Hepatic stellate cell (primary cell): ENCODE data around the gene SUPT4H1.
"Not testable (repeated sequence)": the region's sequence is repeated elsewhere in the genome, so short reads cannot be mapped to it uniquely, and the experiment has no call there.

Experiments
- DNase-seq: peaks from one replicate; pipeline ENCODE4 v3.0.0; 2011; ENCODE audit warnings: low spot score

SUPT4H1 gene

DNA sequence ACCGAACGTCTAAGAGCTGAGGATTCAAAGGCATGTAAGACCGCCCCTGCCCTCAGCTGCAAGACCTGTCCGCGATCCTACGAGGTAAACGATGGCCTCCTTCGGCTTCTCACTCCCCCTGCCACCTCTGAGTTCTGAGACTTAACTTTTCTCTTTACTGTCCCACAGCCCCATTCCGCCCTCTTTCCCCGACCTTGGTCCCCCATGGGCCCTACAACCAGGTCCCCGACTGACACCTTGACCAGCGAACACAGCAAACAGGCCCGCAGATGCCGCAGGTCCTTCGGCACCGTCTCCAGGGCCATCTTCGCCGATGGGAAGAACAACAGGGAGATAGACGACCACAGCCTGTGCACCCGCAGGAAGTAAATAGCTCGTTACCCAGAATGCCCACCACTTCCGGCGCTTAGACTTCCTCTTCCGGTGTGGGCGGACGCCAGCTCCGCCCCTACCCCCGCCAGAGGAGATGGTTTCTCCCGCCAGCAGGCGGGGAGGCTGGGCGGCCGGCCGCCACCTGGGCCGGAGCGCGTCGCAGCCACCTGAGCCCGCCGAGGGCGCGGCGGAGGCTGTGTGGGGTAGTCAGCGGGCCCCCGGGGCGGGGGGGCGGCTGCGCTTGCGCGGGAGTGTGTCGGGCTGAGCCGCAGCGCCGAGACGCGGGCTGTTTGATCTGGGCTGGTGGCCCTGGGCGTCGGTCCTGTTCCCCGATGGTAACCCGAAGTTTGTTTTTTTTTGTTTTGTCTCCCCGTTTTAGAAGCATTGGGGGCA, at the start of gene SUPT4H1:
Gene SUPT4H1, minus strand, starts transcription at position 371 of the 765 bp plus-strand sequence. Its CDS starts 66 bp downstream, at position 305.
- DNase-seq, result peak; percentile 95

DNA sequence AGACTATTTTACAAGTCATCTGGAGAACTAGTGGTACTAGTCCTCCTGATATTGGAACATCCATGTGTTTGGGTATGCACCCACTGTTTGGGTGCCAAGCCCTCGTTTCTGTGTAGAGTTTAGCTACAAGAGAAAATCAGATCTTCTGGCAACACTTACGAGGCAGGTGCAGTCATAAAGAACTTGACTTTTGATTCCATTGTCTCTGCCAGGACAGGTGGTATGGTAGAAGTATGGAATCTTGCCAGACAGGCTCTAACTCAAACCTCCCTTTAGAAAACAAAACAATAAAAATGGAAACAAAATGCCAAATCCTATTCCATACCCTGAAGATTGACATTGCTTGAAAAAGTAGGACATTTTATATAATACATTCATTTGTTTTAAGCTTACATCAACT, 49.3 kb upstream of the SUPT4H1 start:
- no peak for DNase-seq

DNA sequence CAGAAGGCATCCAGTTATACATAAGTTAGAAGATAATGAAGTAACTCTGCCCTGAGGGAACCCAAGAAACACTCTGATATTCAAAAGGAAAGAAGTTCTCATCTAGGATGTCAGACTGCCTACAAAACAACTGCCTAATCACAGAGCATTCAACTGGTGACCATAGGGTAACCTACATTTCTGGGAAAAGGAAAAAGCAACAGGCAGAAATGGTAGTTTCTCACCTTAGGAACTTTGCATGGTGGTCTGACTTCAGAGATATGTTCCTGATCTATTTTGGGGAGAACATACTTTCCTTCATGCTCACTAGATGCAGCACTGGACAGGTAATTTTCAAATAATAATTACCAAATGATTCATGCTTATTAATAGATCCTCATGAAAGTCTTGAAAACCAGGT, 48.8 kb upstream of the SUPT4H1 start:
- DNase-seq, result no peak

DNA sequence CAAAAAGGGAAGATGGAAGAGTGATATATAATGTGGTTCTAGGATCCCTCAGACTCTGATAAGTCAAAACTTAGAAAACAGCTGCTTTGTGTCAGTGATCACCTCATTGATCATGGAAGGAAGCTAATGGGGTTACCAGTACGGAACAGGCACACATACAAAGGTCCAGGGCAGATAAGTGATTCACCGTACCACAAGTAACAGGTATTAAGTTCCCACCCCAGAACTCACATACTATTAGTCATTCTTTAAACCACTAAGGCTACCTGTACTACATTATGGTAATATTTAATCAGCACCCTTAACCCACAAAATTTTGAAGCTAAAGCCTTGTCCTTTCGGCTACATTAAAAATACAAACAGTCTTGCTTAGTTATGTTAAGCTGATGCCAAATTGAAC, 48.0 kb upstream of the SUPT4H1 start:
- DNase-seq, result no peak

DNA sequence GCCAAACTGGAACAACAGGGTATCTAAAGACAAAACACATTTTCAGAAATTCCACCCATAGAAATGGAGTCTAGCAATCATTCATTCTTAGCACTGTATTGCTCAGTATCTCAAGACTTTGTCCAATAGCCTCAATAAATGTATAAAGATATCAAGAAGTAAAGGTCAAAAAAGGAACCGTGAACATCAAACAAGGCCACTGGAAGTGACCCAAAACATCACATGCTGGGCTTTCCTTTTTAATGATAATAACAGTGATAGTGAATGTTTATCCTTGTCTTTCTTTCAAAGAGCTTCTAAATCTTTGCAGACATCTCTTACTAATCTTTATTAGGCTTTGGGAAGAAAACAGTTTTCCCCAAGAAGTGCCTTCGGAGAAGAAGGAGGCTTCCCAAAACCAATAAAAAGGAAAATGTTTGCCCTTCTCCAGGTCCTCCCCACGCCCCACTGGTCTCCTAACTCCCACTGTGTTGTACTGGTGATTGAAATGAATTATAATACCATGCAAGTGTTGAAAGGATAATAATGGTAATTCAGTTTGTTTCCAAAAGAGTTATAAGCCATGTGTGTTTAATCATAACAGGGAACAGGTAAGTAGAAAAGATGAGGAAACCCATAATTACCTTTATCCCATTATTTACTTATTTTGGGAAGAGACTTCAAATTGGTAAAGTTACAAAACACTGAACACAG, 46.7 kb upstream of the SUPT4H1 start:
- DNase-seq, result no peak

DNA sequence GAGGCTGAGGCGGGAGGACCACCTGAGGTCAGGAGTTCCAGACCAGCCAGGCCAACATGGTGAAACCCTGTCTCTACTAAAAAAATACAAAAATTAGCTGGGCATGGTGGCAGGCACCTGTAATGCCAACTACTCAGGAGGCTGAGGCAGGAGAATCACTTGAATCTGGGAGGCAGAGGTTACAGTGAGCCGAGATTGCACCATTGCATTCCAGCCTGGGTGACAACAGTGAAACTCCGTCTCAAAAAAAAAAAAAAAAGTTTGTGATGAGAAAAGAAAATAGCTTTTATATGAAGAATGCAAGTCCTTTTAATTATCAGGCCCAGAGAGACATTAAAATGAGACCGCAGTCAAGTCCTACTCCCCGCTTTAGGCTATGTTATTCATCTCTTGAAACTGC, 45.4 kb upstream of the SUPT4H1 start:
- DNase-seq, result not testable (repeated sequence)

DNA sequence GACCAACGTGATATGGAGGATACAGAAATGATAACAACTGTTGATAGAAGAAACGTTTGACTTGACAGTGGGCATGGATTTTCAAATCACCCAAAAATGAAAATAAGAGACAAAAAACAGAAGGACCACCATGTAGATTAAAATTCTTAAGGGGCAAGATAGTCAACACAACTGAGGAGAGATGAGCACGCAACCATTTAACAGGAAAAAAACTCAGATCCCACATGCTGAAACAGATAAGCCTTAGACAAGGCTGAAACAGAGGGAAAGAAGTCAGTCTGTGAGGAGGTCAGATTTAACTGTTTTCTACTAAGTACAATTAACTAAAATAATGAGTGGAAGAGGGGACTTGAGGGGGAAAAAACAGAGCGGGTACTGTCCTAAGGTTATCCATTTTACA, 44.2 kb upstream of the SUPT4H1 start:
- no peak for DNase-seq

DNA sequence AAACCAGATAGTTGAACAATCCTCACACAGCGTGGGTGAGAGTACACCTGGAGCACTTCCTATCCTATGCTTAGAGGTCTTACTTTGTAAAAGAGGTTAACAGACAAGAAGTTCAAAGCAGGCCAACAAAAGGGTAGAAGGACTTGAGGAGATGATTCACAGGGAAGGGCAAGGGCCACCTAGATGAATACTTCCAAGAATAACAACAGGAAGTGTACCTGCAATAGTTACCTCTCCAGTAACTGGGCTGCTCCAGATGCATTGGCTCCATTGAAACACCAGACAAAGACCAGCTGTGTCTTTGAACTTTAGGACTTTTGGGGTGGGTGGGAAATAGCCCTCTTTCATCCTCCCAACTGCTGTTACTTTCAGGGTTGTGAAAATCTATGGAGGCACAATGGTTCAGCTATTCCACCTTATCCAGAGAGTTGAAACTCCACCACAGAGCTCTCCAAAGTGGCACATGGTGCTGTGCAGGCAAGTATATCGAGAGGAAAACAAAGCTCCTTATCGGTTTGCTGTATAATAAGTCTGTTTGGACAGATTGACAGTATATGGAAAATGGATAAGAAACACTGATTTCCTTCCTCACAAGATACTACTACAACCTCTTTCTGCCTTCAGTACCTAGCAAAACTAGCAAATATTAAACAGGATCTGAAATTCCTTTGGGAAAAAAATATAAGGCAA, 42.7 kb upstream of the SUPT4H1 start:
- no peak for DNase-seq

DNA sequence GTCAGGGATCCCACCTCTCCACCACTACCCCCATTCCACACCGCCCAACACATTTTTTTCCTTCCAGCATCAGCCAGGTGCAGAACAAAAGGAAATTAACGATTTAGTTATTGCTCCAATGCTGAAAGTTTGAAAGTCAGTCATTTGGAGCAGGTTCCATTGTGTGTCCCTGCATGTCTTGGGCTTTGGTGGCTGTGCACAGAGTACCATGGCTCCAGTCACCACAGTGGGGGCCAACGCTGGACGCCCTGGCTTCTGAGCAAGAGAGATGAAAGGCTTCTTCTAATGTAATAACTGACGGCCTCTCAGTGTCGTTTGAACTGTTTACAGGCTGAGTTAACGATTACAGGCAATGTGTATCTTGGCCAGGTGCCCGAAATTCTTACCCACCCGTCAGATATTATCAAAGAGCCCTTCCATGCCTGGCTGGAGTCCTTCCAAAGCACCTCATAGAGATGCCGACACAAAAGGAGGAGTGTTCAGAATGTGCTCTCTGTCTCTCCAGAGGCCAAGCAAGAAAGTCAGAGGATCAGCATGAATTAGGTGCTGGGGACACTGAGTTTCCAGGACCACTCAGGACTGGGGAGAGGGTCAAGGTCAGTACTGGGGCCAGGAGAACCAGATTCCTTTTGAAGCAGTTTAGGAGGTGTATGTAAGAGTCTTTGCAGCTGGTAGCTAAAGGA, 39.4 kb upstream of the SUPT4H1 start:
- DNase-seq, result no peak

DNA sequence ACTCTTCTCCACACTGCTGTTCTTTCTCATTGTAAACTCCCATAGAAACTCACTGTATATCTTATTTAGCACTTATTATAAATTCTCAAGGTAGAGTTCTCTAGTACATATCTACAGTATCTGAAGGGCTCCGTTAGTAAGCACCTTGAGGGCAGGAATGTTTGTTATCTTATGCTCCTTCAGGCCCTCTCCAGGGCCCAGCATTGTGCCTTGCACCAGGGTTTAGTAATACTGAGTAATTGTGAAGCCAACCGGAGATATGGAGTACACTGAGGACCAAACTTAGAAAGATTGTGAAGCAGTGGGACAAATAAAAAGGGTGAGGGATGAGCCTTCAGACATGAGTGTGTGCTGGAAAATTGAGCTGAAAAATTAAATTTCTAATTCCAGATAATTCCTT, 38.9 kb upstream of the SUPT4H1 start:
- DNase-seq, result no peak

DNA sequence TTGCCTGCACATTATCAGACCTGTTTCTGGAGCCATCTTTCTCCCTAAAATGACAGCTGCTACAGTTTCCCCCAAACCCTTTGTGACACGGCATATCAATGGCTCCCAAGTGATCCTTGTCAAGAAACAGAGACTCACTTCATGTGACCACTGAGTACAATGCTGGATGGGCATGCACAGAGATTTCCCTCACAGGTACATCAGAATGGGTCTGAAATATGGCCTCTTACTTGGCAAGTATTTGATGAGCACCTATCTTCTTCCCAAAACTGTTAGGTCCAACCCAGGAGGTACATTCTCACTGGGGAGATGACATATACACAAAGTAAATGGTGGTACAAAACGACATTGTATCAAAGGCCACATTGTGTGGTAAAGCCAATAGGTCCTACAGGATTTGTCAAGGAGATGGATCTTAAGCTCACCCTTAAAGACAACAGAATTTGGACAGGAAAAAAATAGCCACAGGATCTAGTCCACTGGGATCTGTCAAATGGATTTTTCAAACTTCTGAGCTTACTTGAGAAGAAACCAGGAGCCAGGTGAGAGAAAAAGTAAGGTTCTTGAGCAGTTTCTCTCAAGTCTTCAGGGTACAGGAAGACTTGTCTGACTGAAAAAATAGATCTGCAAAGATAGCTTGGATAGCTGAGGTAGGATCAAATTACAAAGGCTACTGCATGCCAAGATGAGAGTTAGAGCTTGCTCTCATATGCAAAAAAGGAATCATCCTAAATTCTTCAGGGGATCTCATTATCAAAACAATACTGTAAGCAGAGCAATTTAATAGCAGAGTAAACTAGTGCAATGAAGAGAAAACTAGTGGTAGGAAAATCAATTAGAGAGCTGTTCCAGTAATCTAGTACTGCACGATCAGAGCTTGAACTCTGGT, 36.5 kb upstream of the SUPT4H1 start:
- no peak for DNase-seq

DNA sequence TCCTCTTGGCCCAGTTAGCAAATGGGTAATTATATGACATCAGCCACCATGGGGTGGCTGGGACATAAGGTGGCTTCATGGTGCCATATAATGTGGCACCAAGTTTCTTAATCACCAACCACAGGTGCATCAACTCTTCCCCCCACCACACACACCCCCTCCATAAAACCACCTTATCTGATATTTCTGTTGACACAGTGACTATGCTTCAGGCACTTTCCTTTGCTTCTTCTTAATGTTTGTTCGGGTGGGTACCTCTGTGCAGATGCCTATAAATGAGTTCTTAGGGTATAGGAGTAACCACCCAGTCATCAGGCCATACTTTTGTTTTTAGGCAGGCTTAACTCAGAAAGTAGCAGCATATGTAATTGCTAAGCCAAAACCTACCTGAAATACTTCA, 35.8 kb upstream of the SUPT4H1 start:
- DNase-seq, result no peak

DNA sequence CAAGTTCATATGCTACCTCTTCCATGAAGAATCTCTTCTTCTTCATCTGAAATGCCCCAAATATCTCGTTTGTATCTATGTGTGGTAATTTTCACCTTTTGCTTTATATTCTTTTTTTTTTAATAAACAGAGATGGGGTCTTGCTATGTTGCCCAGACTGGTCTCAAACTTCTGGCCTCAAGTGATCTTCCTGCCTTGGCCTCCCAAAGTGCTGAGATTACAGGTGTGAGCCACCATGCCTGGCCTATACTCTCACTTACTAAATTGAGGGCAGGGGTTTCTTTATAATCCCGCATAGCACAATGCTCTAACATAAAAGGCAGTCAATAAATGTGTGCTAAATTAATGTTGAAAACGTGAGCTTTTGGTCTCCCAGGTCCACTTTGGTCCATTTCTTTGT, 34.7 kb upstream of the SUPT4H1 start:
- no peak for DNase-seq

DNA sequence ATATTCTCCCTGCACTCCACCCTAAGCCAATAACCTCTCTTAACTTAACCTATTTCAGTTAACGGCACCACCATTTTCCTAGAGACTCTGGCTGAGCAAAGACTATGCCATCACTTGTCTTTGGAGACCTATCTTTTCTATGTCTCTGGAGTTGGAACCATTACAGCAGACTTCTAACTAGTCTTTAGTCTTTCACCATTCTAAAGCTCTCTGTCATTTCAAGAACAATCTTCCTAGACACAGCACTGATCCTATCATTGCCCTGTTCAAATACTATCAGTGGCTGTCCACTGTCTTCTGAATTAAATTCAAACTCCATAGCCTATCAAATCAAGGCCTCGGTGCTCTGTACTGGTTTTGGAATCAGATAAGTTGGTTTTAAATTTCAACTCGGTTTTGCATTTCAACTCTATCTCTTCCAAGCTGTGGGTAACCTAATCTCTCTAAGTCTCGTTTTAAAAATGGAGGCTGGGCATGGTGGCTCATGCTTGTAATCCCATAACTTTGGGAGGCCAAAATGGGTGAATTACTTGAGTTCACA, 33.4 kb upstream of the SUPT4H1 start:
- DNase-seq, result no peak

DNA sequence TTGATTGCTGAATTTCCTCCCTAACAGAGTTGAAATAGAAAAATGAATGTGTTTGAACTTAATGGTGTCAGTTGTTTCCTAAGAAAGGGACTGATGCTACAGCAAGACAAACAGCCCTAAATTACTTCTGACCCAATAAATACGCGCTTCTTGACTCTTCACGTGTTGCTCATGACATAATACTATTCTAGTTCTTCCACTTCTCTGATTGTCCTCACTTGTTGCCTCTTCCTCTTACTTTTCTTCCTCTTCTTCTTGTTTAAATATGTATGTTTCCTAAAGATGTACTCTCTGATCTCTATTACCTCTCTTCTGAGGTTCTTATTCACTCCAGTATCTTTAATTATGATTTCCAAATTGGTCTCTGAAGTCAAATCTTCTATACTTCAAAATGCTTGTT, 32.9 kb upstream of the SUPT4H1 start:
- DNase-seq, result no peak

DNA sequence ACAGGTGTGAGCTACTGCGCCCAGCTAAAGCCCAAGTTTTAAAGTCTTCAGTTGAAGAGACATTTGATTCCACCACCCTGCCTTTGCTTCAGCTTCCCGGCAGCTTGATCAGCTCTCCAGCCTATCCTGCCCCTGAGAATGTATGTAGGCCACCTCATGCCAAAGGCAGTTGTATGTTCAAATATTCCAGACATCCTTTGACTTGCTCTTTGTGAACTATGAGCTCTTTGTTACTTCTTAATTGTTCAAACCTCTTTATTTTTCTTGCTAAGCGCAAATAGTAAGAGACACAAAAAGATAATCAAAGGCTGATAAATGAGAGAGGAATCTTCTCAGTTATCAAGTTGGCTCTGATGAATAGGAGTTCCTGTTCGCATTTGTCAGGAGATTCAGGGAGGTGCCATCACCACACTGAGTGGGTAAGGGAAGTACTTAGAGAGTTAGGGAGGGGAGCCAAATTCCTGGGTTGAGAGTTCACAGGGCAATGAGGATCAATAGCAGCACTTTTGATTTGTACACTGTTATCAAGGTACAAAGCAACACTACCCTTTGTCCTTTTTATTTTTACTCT, 32.0 kb upstream of the SUPT4H1 start:
- no peak for DNase-seq

DNA sequence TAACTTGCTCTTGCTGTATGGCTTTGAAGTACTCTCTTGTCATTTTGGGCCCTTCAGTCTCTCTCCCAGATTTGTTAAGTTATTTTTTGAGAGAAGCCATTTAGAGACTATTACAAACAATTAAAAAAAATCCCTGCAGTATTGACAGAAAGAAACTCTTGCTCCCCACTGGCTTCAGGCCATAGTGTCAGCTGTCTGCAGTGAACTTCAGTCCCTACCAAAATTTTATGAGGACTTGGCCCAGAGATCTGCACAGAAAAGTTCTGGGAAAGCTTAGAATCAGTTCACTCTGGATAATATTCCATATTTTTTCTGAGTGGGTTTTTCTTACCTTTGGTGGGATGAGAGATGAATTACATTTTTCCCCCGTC, 30.9 kb upstream of the SUPT4H1 start:
- no peak for DNase-seq

DNA sequence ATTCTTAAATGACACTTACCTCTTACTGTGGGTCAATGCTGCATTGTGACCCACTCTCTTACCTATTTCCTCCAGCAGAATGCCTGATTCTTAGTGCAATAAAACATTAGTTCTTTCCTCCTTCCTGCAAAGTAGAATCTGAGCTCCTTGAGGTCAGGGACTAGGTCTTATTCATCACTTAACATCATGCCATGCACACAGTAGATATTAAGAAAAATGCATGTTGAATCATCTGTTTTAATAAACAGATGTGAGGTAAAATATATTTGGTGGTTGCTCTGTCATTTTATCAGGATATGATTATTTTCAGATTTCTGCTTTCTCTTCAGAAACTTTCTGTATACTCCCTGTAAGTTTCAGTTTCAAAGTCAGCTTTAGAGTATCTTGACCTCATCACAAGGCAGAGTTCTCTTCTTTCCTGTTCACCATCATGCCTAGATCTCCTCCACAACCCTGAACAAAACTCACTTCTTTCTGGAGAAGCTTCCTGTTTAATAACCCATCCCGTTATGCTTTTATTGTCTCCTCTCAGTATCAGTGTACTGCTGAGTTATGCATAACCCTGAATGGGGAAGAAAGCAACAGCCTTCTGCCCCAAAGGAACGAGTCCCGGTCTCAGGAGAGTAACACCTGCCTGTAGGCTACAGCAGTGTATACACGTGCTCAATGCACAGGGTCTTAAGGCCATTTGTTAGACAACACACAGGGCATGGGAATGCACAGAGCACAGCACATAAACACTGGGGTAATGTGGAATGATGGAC, 30.3 kb upstream of the SUPT4H1 start:
- no peak for DNase-seq

DNA sequence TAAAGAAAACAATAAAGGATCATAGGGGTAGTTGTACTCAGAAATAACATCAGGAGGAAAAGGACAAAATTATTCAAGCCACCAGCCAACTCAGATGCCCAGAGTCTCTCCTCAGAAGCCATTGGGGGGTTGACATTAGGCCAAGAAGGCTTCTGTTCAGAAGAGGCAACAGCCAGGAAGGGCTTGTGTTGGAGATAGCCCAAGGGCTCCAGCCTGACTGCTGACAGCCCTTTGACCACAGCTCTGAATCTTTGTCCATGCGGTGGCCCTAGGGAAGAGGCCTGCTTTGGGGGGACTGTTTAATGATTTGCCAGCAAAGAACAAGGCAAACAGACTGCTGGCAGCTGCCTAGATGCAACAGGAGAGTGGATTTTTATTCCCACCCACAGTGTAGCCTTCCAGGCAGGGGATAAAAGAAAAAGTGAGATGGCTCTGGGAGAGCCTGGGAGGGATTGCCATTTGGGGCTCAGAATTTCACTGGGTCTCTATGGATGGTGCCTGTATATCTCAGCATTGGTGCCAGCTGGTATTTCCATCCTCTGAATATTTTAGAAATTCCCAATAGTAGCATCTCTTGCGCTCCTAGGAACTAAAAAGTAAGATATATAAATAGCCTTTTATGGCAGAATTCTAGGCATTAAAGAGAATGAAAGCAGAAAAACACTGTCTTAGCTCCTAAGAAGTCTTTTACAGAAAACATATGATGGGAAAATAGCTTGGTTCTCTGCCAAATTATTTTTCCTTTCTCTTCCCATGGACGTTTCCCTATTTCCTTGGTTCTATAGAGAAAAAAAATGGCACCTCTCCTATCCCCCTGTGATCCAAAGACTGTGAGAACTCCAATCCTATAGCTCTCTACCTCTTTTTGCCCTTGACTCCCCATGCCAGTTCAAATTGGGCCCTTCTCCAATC, 29.4 kb upstream of the SUPT4H1 start:
- no peak for DNase-seq
